K562 (cell line): ENCODE results near the gene PHF1.

Experiments used
- EZH2 ChIP-seq: IDR thresholded peaks from 2 replicates; pipeline ENCODE4 v1.6.1; 2012; ENCODE audit warnings: low read depth, mild to moderate bottlenecking, inconsistent platforms, low read length, borderline replicate concordance
- TEAD2 ChIP-seq: fragments of 450-650 bp; IDR thresholded peaks from 2 replicates; pipeline ENCODE4 v1.6.1; 2016; ENCODE audit warnings: missing genetic modification characterization, control low read depth, missing compliant biosample characterization
- ZNF140 ChIP-seq: fragments of 250-450 bp; sonication (Bioruptor Pico); IDR thresholded peaks from 2 replicates; pipeline ENCODE4 v1.8.0; 2021; ENCODE audit warnings: moderate library complexity, mild to moderate bottlenecking, inconsistent platforms

- TF ChIP-seq TEAD2 (no peak), EZH2 (no peak), ZNF140 (CRISPR knock-in tag) (no peak)
These were observed 634 bp upstream of the PHF1 start for GRCh38 chr6:33410050-33410710.
